DND-41 (cell line): ENCODE results near the gene RAB4B.

ENCODE experiments used
- ATAC-seq: fragments of 200-7000 bp; cut with Tn5 transposase; 3 replicates; pipeline ENCODE4 v1.9.1; 2021; ENCODE audit warnings: low read depth; ENCODE audit not compliant: insufficient read depth
- DNase-seq: peaks from one replicate; pipeline ENCODE4 v3.0.0-alpha.2; 2020
- H2AFZ ChIP-seq: 2 replicates; pipeline ENCODE4 v1.6.0; 2012; ENCODE audit warnings: low read depth, low read length
- H3K27ac ChIP-seq: 2 replicates; pipeline ENCODE4 v1.5.1; 2012; ENCODE audit warnings: low read length, inconsistent platforms
- H3K27me3 ChIP-seq: fragments of 200-600 bp; sonication (generic); 2 replicates; pipeline ENCODE4 v1.6.0; 2012; ENCODE audit warnings: low read length, mild to moderate bottlenecking, inconsistent platforms; ENCODE audit not compliant: insufficient read depth, poor library complexity
- H3K36me3 ChIP-seq: 2 replicates; pipeline ENCODE4 v1.5.1; 2012; ENCODE audit warnings: low read length, inconsistent platforms; ENCODE audit not compliant: insufficient read depth
- H3K4me1 ChIP-seq: 2 replicates; pipeline ENCODE4 v1.5.1; 2012; ENCODE audit warnings: mild to moderate bottlenecking, low read length; ENCODE audit not compliant: insufficient read depth
- H3K4me2 ChIP-seq: 2 replicates; pipeline ENCODE4 v1.6.0; 2012; ENCODE audit warnings: mild to moderate bottlenecking, moderate library complexity, low read length, inconsistent platforms; ENCODE audit not compliant: insufficient read depth
- H3K4me3 ChIP-seq, 2 experiments: fragments of 200-600 bp in 1 of 2; shearing (Covaris generic) in 1 of 2; 2 replicates each; pipeline ENCODE4 v1.5.1; 2012 to 2016; ENCODE audit warnings: inconsistent platforms in 2 of 2, low read length in 2 of 2, mild to moderate bottlenecking in 2 of 2, low read depth in 1 of 2, moderate library complexity in 1 of 2
- H3K79me2 ChIP-seq: 2 replicates; pipeline ENCODE4 v1.6.0; 2012; ENCODE audit warnings: low read length, inconsistent platforms; ENCODE audit not compliant: insufficient read depth
- H3K9ac ChIP-seq: 2 replicates; pipeline ENCODE4 v1.6.0; 2012; ENCODE audit warnings: low read depth, mild to moderate bottlenecking, inconsistent platforms, low read length, moderate library complexity
- H3K9me3 ChIP-seq: 2 replicates; pipeline ENCODE4 v1.5.1; 2012; ENCODE audit warnings: low read length, moderate library complexity, mild to moderate bottlenecking, inconsistent platforms; ENCODE audit not compliant: insufficient read depth, severe bottlenecking
- H4K20me1 ChIP-seq: 2 replicates; pipeline ENCODE4 v1.6.0; 2012; ENCODE audit warnings: low read length; ENCODE audit not compliant: insufficient read depth
- EZH2 ChIP-seq: IDR thresholded peaks from 3 replicates; pipeline ENCODE4 v1.6.1; 2012; ENCODE audit warnings: borderline replicate concordance, low read depth, mild to moderate bottlenecking, moderate library complexity, low read length, inconsistent platforms; ENCODE audit not compliant: severe bottlenecking
- TF ChIP-seq, protein P1 (sequence below): IDR thresholded peaks from 2 replicates; pipeline ENCODE4 v1.5.1; 2012; ENCODE audit warnings: borderline replicate concordance, low read length, moderate library complexity, mild to moderate bottlenecking; ENCODE audit not compliant: poor library complexity, severe bottlenecking; ENCODE audit errors: extremely low read depth

The RAB4B gene

DNA sequence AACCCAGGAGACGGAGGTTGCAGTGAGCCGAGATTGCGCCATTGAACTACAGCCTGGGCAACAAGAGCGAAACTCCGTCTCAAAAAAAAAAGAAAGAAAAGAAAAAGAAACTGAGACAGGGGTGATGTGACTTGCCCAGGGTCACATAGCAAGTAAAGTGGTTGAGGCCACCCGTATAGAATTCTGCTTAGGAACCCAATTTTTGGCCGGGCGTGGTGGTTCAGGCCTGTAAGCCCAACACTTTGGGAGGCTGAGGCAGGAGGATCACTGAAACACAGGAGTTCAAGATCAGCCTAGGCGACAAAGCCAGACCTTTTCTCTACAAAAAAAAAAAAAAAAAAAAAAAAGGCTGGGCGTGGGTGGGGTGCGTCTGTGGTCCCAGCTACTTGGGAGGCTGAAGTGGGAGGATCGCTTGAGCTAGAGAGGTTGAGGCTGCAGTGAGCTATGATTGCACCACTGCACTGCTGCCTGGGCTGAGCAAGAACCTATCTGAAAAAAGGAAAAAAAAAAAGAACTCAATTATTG, 25.7 kb upstream of the RAB4B start:
- no peak overlapping the region for H2AFZ ChIP-seq
- H3K79me2 ChIP-seq = peaks cover 87% of the 10 kb centered on the region
- H3K4me2 ChIP-seq = peak overlapping the region; percentile 67
- H4K20me1 ChIP-seq = peaks cover 47% of the 10 kb centered on the region
- peaks cover 40% of the 10 kb centered on the region for H3K36me3 ChIP-seq
- H3K27ac ChIP-seq = peak overlapping the region; percentile 98
- no peaks in the 10 kb centered on the region for H3K27me3 ChIP-seq
- H3K4me3 ChIP-seq = peak overlapping the region; percentile 48 to 69; a peak in 3 of 4 replicates
- no peaks in the 10 kb centered on the region for H3K9me3 ChIP-seq
- no peak for ATAC-seq
- peaks cover 66% of the 10 kb centered on the region for H3K4me1 ChIP-seq
- peak; percentile 31 for DNase-seq
- H3K9ac ChIP-seq = peak overlapping the region; percentile 70
- TF ChIP-seq, protein P1, sequence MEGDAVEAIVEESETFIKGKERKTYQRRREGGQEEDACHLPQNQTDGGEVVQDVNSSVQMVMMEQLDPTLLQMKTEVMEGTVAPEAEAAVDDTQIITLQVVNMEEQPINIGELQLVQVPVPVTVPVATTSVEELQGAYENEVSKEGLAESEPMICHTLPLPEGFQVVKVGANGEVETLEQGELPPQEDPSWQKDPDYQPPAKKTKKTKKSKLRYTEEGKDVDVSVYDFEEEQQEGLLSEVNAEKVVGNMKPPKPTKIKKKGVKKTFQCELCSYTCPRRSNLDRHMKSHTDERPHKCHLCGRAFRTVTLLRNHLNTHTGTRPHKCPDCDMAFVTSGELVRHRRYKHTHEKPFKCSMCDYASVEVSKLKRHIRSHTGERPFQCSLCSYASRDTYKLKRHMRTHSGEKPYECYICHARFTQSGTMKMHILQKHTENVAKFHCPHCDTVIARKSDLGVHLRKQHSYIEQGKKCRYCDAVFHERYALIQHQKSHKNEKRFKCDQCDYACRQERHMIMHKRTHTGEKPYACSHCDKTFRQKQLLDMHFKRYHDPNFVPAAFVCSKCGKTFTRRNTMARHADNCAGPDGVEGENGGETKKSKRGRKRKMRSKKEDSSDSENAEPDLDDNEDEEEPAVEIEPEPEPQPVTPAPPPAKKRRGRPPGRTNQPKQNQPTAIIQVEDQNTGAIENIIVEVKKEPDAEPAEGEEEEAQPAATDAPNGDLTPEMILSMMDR = no peak
- no peak for TF ChIP-seq EZH2

GRCh38 chr19:40754611-40755247, 23.3 kb upstream of the RAB4B start:
- DNase-seq (no peak), ATAC-seq (no peak)
- Histone ChIP-seq H3K79me2 (peaks cover 84% of the 10 kb centered on the region), H3K4me1 (peaks cover 44% of the 10 kb centered on the region), H3K9ac (peak overlapping the region; percentile 35), H3K27ac (peak overlapping the region; percentile 42; the same call in 1 of the 2 replicates), H3K27me3 (no peaks in the 10 kb centered on the region), H3K4me3 (peak overlapping the region in 1 of 2 experiments; percentile 46; a peak in 3 of 4 replicates), H4K20me1 (peaks cover 64% of the 10 kb centered on the region), H3K36me3 (peaks cover 61% of the 10 kb centered on the region), H3K9me3 (no peaks in the 10 kb centered on the region), H3K4me2 (peak overlapping the region; percentile 63), H2AFZ (no peak overlapping the region)
- no peak for TF ChIP-seq EZH2
- TF ChIP-seq, protein P1 = no peak

- Histone ChIP-seq H3K9me3 (no peaks in the 10 kb centered on the region), H3K4me3 (peak overlapping the region in 1 of 2 experiments; percentile 33; a peak in 1 of 4 replicates), H3K9ac (peak overlapping the region; percentile 17; the same call in 1 of the 2 replicates), H3K36me3 (peaks cover 66% of the 10 kb centered on the region), H2AFZ (no peak overlapping the region), H3K79me2 (peaks cover 83% of the 10 kb centered on the region), H3K27ac (peak overlapping the region; percentile 6; the same call in 1 of the 2 replicates), H3K4me1 (peaks cover 43% of the 10 kb centered on the region), H3K4me2 (peak overlapping the region; percentile 63; the same call in 1 of the 2 replicates), H4K20me1 (peaks cover 68% of the 10 kb centered on the region), H3K27me3 (no peaks in the 10 kb centered on the region)
- ATAC-seq = no peak
- TF ChIP-seq, protein P1 = no peak
- no peak for TF ChIP-seq EZH2
- no peak for DNase-seq
Observed at GRCh38 chr19:40755248-40755624, 22.8 kb upstream of the RAB4B start.
